Fibroblast of mammary gland (primary cell): ENCODE measurements around the gene PLAGL1.

Experiments used
- DNase-seq: peaks from one replicate; pipeline ENCODE4 v3.0.0-alpha.2; 2010; ENCODE audit warnings: low read depth
- H3K4me3 ChIP-seq: 2 replicates; pipeline ENCODE4 v1.5.1; 2011; ENCODE audit warnings: low read depth, mild to moderate bottlenecking, low read length, moderate library complexity; ENCODE audit not compliant: control insufficient read depth
- CTCF ChIP-seq: conservative IDR thresholded peaks from 2 replicates; pipeline ENCODE4 v1.5.1; 2011; ENCODE audit warnings: low read depth, low read length, inconsistent platforms; ENCODE audit not compliant: control insufficient read depth, insufficient read depth

Gene PLAGL1

GRCh38 chr6:144007478-144008119 lies 460 bp downstream of the PLAGL1 start:
- TF ChIP-seq CTCF: no peak
- DNase-seq: no peak
- H3K4me3 ChIP-seq: peak overlapping the region; percentile 68

GRCh38 chr6:144006736-144007477 lies 1.2 kb downstream of the PLAGL1 start:
- peak overlapping the region; percentile 68 for H3K4me3 ChIP-seq
- DNase-seq: peak; percentile 74
- no peak for TF ChIP-seq CTCF

GRCh38 chr6:143999406-143999805 lies 8.7 kb downstream of the PLAGL1 start:
- DNase-seq: peak; percentile 88
- no peak overlapping the region for H3K4me3 ChIP-seq
- TF ChIP-seq CTCF: no peak

GRCh38 chr6:143998686-143999085 lies 9.4 kb downstream of the PLAGL1 start:
- TF ChIP-seq CTCF: no peak
- H3K4me3 ChIP-seq: no peak overlapping the region
- no peak for DNase-seq

- DNase-seq: no peak
- H3K4me3 ChIP-seq: no peak overlapping the region
- TF ChIP-seq CTCF: no peak
Observed at GRCh38 chr6:143993965-143994646, 14.0 kb downstream of the PLAGL1 start.

GRCh38 chr6:143992285-143992684 lies 15.8 kb downstream of the PLAGL1 start:
- no peak overlapping the region for H3K4me3 ChIP-seq

More at GRCh38 chr6:143992285-143992684, 15.8 kb downstream of the PLAGL1 start:
- no peak for TF ChIP-seq CTCF
- DNase-seq: no peak
